Mesothelial cell of epicardium (in vitro differentiated cells): ENCODE data around the gene RELL1. TPM values are rescaled to one million over a fixed set of nuclear protein-coding genes. Genes with fewer than 3 reads are reported as not detected.

Experiments used
- DNase-seq, 2 experiments: peaks; one replicate each; pipeline ENCODE4 v3.0.0; 2021; ENCODE audit warnings: low spot score in 2 of 2; ENCODE audit not compliant: unreplicated experiment in 2 of 2
- H3K27ac Mint-ChIP-seq: 2 replicates; pipeline ENCODE4 v1.8.0; 2021; ENCODE audit warnings: mixed read lengths
- H3K27me3 Mint-ChIP-seq: 2 replicates; pipeline ENCODE4 v1.8.0; 2021; ENCODE audit warnings: low read depth, mixed read lengths
- H3K36me3 Mint-ChIP-seq: 2 replicates; pipeline ENCODE4 v1.8.0; 2021; ENCODE audit warnings: mixed read lengths
- H3K4me1 Mint-ChIP-seq: 2 replicates; pipeline ENCODE4 v1.8.0; 2021; ENCODE audit warnings: mixed read lengths
- H3K4me3 Mint-ChIP-seq: 2 replicates; pipeline ENCODE4 v1.8.0; 2021; ENCODE audit warnings: mild to moderate bottlenecking, moderate library complexity, mixed read lengths
- H3K9me3 Mint-ChIP-seq: 2 replicates; pipeline ENCODE4 v1.8.0; 2021; ENCODE audit warnings: mixed read lengths
- total RNA-seq: library from RNA; stranded (reverse); gene quantifications from 3 replicates; pipeline ENCODE4 v1.2.1, GENCODE V29; 2021
- TF ChIP-seq, protein P1 (sequence below): fragments of 200-600 bp; sonication (generic); IDR thresholded peaks from one replicate; pipeline ENCODE4 v1.5.0; 2021; ENCODE audit warnings: antibody characterized with exemption; ENCODE audit not compliant: unreplicated experiment

The RELL1 gene
- total RNA-seq, 1 donor from 2014 or later, result 11.7 TPM

DNA sequence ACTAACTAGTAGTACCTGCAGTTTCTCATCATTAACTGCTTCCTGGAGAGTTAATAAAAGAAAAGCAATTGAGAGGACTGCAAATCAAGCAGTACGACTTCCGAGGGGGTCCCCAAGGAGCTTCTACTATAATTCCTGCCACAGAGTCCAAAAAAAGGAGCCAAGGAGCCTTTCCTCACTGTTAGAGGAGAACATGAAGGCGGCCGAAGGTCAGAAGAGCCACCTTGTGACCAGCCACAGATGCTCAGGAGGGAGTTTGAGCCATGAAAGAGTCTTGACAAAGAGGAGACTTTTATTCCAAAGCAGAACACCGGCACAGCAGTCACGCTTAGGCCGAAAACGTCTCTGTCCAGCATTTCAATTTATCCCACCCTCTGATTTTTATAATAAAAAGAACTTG, 62.2 kb downstream of the RELL1 start:
- TF ChIP-seq, protein P1, sequence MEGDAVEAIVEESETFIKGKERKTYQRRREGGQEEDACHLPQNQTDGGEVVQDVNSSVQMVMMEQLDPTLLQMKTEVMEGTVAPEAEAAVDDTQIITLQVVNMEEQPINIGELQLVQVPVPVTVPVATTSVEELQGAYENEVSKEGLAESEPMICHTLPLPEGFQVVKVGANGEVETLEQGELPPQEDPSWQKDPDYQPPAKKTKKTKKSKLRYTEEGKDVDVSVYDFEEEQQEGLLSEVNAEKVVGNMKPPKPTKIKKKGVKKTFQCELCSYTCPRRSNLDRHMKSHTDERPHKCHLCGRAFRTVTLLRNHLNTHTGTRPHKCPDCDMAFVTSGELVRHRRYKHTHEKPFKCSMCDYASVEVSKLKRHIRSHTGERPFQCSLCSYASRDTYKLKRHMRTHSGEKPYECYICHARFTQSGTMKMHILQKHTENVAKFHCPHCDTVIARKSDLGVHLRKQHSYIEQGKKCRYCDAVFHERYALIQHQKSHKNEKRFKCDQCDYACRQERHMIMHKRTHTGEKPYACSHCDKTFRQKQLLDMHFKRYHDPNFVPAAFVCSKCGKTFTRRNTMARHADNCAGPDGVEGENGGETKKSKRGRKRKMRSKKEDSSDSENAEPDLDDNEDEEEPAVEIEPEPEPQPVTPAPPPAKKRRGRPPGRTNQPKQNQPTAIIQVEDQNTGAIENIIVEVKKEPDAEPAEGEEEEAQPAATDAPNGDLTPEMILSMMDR, result no peak
- H3K27me3 Mint-ChIP-seq, result peaks cover 3% of the 10 kb centered on the region
- DNase-seq, result no peak
- no peak overlapping the region for H3K4me3 Mint-ChIP-seq
- no peak overlapping the region for H3K27ac Mint-ChIP-seq
- peaks cover 3% of the 10 kb centered on the region for H3K36me3 Mint-ChIP-seq
- H3K4me1 Mint-ChIP-seq, result peaks cover 14% of the 10 kb centered on the region
- H3K9me3 Mint-ChIP-seq, result no peaks in the 10 kb centered on the region

- H3K27me3 Mint-ChIP-seq, result peaks cover 3% of the 10 kb centered on the region
- no peaks in the 10 kb centered on the region for H3K9me3 Mint-ChIP-seq
- DNase-seq, result no peak
Observed at GRCh38 chr4:37623125-37623524, 63.1 kb downstream of the RELL1 start.

DNA sequence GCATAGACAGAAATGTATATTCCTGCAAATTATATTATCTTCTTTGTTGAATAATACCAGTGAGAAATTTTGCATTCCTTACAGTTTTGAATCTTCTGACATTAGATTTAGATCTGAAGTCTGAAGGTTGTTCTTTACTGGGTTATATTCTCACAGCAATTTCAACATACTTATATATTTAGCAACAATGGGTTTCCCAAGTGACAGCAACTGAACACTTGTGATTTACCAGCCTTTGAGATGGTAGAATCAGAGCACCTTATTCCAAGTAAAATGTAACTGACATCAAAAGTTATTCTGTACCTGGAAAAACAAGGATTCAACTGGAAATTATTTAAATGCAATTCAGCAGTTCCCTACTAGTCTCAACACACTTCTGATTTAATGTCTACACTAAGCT, 66.0 kb downstream of the RELL1 start:
- peaks cover 2% of the 10 kb centered on the region for H3K36me3 Mint-ChIP-seq

More at GRCh38 chr4:37623125-37623524, 63.1 kb downstream of the RELL1 start:
- no peak overlapping the region for H3K27ac Mint-ChIP-seq
- H3K4me3 Mint-ChIP-seq, result no peak overlapping the region
- peaks cover 2% of the 10 kb centered on the region for H3K36me3 Mint-ChIP-seq
- TF ChIP-seq, protein P1, result no peak
- H3K4me1 Mint-ChIP-seq, result peaks cover 14% of the 10 kb centered on the region

GRCh38 chr4:37615720-37616063, 70.5 kb downstream of the RELL1 start:
- Mint-ChIP-seq H3K36me3 (no peaks in the 10 kb centered on the region), H3K4me1 (peaks cover 9% of the 10 kb centered on the region), H3K27ac (no peak overlapping the region), H3K4me3 (no peak overlapping the region), H3K27me3 (peaks cover 12% of the 10 kb centered on the region), H3K9me3 (no peaks in the 10 kb centered on the region)
- DNase-seq, result no peak
- TF ChIP-seq, protein P1, result no peak

More for the DNA sequence above, 66.0 kb downstream of the RELL1 start:
- no peak for DNase-seq
- H3K9me3 Mint-ChIP-seq, result no peaks in the 10 kb centered on the region
- H3K4me3 Mint-ChIP-seq, result no peak overlapping the region
- no peak overlapping the region for H3K27ac Mint-ChIP-seq
- peaks cover 11% of the 10 kb centered on the region for H3K4me1 Mint-ChIP-seq
- TF ChIP-seq, protein P1, result no peak
- H3K27me3 Mint-ChIP-seq, result peaks cover 8% of the 10 kb centered on the region

GRCh38 chr4:37615059-37615719, 71.0 kb downstream of the RELL1 start:
- Mint-ChIP-seq H3K4me3 (no peak overlapping the region), H3K27ac (no peak overlapping the region)
- TF ChIP-seq, protein P1, result no peak

More at GRCh38 chr4:37615059-37615719, 71.0 kb downstream of the RELL1 start:
- Mint-ChIP-seq H3K9me3 (no peaks in the 10 kb centered on the region), H3K4me1 (peaks cover 9% of the 10 kb centered on the region), H3K36me3 (no peaks in the 10 kb centered on the region), H3K27me3 (peaks cover 12% of the 10 kb centered on the region)
- no peak for DNase-seq
